ENCODE measurements around the gene ACOT12.

DNA sequence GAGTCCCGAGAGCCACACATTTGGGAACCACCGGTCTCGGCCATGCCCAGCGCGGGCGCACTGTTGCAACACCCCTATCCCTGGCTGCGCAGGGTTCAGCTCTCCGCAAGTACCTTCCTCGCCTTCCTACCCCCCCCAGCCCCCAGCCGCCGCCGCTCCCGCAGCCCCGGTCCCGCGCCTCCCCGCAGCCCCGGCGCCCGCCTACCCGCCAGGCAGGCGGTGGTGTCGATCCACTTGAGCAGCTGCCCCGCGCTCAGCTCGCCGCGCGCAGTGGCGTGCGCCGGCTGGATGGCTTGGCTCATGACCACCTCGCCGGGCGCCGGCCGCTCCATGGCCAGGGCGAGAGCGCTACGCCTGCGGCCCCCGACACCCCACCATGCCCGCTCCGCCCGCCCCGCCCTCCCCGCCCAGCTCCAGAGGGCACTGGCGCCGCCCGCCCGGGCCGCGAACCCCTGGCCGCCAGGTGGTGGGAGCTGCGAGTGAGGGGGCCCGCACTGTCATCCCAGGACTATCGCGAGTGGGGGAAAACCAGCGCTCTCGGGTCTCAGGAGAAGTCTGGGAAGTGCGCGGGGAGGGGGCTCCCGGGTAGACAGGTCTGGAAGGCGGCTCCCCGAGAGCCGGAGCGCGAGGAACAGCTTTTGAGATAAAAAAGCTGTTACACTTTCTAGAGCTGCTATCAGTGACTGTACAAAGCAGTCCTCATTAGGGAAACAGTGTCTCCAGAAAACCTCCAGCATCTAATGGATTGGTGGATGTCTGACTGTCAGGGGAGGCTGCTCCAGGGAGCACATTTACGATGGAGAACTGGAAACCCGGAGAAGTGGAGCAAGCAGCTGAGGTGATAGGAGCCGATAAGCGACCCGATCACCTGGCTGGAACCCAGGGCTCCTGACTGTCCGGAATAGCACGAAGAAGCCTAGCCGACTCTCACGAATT, at the start of gene ACOT12:
- TF ChIP-seq, protein P1, sequence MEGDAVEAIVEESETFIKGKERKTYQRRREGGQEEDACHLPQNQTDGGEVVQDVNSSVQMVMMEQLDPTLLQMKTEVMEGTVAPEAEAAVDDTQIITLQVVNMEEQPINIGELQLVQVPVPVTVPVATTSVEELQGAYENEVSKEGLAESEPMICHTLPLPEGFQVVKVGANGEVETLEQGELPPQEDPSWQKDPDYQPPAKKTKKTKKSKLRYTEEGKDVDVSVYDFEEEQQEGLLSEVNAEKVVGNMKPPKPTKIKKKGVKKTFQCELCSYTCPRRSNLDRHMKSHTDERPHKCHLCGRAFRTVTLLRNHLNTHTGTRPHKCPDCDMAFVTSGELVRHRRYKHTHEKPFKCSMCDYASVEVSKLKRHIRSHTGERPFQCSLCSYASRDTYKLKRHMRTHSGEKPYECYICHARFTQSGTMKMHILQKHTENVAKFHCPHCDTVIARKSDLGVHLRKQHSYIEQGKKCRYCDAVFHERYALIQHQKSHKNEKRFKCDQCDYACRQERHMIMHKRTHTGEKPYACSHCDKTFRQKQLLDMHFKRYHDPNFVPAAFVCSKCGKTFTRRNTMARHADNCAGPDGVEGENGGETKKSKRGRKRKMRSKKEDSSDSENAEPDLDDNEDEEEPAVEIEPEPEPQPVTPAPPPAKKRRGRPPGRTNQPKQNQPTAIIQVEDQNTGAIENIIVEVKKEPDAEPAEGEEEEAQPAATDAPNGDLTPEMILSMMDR (IDR thresholded peaks at IDR 0.05; ENCODE audit: extremely low read depth in 1 of 2, insufficient read depth in 1 of 2, low read depth in 1 of 2, low read length in 2 of 2) = no peak
- TF ChIP-seq, protein P2, sequence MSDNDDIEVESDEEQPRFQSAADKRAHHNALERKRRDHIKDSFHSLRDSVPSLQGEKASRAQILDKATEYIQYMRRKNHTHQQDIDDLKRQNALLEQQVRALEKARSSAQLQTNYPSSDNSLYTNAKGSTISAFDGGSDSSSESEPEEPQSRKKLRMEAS (IDR thresholded peaks at IDR 0.05; ENCODE audit: insufficient read depth, insufficient read length) = no peak
- no peak for TF ChIP-seq POLR2A (IDR thresholded peaks at IDR 0.05; ENCODE audit: low read depth, low read length)
- no peak for TF ChIP-seq EZH2 (IDR thresholded peaks at IDR 0.05; ENCODE audit: borderline replicate concordance, low read depth, low read length, severe bottlenecking)
- no peak for TF ChIP-seq FOS (IDR thresholded peaks at IDR 0.05; ENCODE audit: borderline replicate concordance, insufficient read depth, low read length)
- no peak for TF ChIP-seq JUN (IDR thresholded peaks at IDR 0.05; ENCODE audit: borderline replicate concordance, insufficient read depth, insufficient read length, low read depth)
- TF ChIP-seq POLR2AphosphoS5 (IDR thresholded peaks at IDR 0.05; ENCODE audit: insufficient read depth, low read depth, low read length) = no peak
